ENCODE data around the gene MEIS1.

Gene MEIS1

DNA sequence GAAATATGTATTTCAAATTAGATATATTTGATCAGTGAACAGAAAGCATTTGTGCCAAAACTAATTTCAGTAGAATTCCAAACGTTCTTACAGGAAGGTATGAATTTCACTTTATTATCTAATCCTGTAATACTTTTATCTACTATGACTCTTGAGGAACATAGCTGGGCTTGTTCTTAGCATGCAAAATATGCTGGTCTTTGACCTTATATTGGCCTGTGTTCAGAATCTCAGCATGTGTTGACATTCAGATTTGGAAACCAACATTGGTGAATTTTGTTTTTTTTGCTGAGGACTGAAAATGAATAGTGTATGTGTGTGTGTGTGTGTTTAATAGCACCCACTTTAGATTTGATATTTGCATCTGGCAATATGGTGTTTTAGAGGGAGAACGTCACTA, 112.2 kb downstream of the MEIS1 start:
- Histone ChIP-seq H3K4me2 (ENCODE audit: low read depth, low read length) (no peak overlapping the region), H3K9ac (ENCODE audit: low read length) (no peak overlapping the region), H3K4me1 (ENCODE audit: low read length) (no peaks in the 10 kb centered on the region), H2AFZ (ENCODE audit: low read length) (no peak overlapping the region), H3K27me3 (replicated peaks; ENCODE audit: insufficient read depth, low read length) (no peaks in the 10 kb centered on the region), H3K36me3 (replicated peaks; ENCODE audit: insufficient read depth, low read length) (no peaks in the 10 kb centered on the region), H3K79me2 (ENCODE audit: low read length) (0 out of 2 replicates have a peak, but pooled peaks cover 3% of the 10 kb centered on the region), H4K20me1 (ENCODE audit: insufficient read depth, low read length) (no peaks in the 10 kb centered on the region), H3F3A (ENCODE audit: insufficient read depth, low read length) (no peaks in the 10 kb centered on the region), H3K27ac (ENCODE audit: low read length) (no peak overlapping the region), H3K9me2 (replicated peaks; ENCODE audit: insufficient read depth, low read length) (no peaks in the 10 kb centered on the region), H3K4me3 (ENCODE audit: low read length) (no peak overlapping the region), H3K9me3 (replicated peaks; ENCODE audit: insufficient read depth, low read length) (no peaks in the 10 kb centered on the region)
- no peak for DNase-seq
- no peak for TF ChIP-seq EZH2 (optimal IDR thresholded peaks at IDR 0.05; ENCODE audit: low read depth, low read length)
- TF ChIP-seq, protein P1, sequence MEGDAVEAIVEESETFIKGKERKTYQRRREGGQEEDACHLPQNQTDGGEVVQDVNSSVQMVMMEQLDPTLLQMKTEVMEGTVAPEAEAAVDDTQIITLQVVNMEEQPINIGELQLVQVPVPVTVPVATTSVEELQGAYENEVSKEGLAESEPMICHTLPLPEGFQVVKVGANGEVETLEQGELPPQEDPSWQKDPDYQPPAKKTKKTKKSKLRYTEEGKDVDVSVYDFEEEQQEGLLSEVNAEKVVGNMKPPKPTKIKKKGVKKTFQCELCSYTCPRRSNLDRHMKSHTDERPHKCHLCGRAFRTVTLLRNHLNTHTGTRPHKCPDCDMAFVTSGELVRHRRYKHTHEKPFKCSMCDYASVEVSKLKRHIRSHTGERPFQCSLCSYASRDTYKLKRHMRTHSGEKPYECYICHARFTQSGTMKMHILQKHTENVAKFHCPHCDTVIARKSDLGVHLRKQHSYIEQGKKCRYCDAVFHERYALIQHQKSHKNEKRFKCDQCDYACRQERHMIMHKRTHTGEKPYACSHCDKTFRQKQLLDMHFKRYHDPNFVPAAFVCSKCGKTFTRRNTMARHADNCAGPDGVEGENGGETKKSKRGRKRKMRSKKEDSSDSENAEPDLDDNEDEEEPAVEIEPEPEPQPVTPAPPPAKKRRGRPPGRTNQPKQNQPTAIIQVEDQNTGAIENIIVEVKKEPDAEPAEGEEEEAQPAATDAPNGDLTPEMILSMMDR (IDR thresholded peaks at IDR 0.05; ENCODE audit: low read length), result no peak
- TF ChIP-seq EZH2phosphoT487 (IDR thresholded peaks at IDR 0.05; ENCODE audit: low read length), result no peak

DNA sequence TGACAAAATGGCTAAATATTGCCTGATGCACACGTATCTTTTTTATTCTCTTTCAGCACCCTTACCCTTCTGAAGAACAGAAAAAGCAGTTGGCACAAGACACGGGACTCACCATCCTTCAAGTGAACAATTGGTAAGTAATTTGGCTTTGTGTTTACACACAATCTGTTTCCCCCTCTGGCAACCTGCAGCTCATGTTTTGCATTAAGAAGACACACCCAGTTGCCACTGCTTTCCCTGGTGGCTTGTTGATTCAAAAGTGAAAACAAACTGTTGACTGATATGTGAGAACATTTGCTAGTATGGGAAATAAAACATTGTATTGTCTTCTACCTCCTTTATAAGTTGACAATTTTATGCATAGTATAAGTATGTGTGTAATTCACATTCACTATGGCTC, 113.0 kb downstream of the MEIS1 start:
- H2AFZ ChIP-seq (ENCODE audit: low read length), result no peak overlapping the region
- no peak overlapping the region for H3K9ac ChIP-seq (ENCODE audit: low read length)
- no peaks in the 10 kb centered on the region for H3K27me3 ChIP-seq (replicated peaks; ENCODE audit: insufficient read depth, low read length)
- 0 out of 2 replicates have a peak, but pooled peaks cover 3% of the 10 kb centered on the region for H3K79me2 ChIP-seq (ENCODE audit: low read length)
- H4K20me1 ChIP-seq (ENCODE audit: insufficient read depth, low read length), result no peaks in the 10 kb centered on the region
- no peak overlapping the region for H3K4me2 ChIP-seq (ENCODE audit: low read depth, low read length)
- H3K27ac ChIP-seq (ENCODE audit: low read length), result no peak overlapping the region
- no peaks in the 10 kb centered on the region for H3K9me3 ChIP-seq (replicated peaks; ENCODE audit: insufficient read depth, low read length)
- no peaks in the 10 kb centered on the region; the same call in 1 of the 2 replicates for H3K36me3 ChIP-seq (replicated peaks; ENCODE audit: insufficient read depth, low read length)
- no peaks in the 10 kb centered on the region for H3K9me2 ChIP-seq (replicated peaks; ENCODE audit: insufficient read depth, low read length)
- H3F3A ChIP-seq (ENCODE audit: insufficient read depth, low read length), result no peaks in the 10 kb centered on the region
- DNase-seq, result no peak
- TF ChIP-seq EZH2 (optimal IDR thresholded peaks at IDR 0.05; ENCODE audit: low read depth, low read length) (no peak), EZH2phosphoT487 (IDR thresholded peaks at IDR 0.05; ENCODE audit: low read length) (no peak)
- TF ChIP-seq, protein P1 (IDR thresholded peaks at IDR 0.05; ENCODE audit: low read length), result no peak
- H3K4me3 ChIP-seq (ENCODE audit: low read length), result no peak overlapping the region
- H3K4me1 ChIP-seq (ENCODE audit: low read length), result no peaks in the 10 kb centered on the region

DNA sequence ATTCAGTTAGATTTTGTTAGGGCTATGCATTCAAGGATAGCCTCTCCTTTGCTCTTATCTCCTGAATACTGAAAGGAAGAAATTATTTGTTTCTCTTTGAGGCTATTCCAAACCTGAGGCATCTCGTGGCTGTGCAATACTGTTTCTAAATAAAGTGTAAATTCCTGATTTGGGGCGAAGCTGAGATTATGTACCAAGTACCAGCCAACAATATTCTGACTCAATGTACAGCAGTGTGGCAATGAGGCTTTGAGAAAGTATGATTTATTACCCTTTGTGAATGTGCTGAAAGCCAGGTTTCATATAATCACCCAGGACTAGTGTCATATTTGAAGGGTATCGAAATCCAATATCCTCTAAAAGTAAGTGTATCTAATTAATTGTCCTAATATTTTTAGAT, 113.5 kb downstream of the MEIS1 start:
- Histone ChIP-seq H3K27me3 (replicated peaks; ENCODE audit: insufficient read depth, low read length) (no peaks in the 10 kb centered on the region), H4K20me1 (ENCODE audit: insufficient read depth, low read length) (no peaks in the 10 kb centered on the region), H2AFZ (ENCODE audit: low read length) (no peak overlapping the region), H3F3A (ENCODE audit: insufficient read depth, low read length) (no peaks in the 10 kb centered on the region), H3K36me3 (replicated peaks; ENCODE audit: insufficient read depth, low read length) (no peaks in the 10 kb centered on the region; the same call in 1 of the 2 replicates), H3K4me1 (ENCODE audit: low read length) (no peaks in the 10 kb centered on the region), H3K4me3 (ENCODE audit: low read length) (no peak overlapping the region), H3K27ac (ENCODE audit: low read length) (no peak overlapping the region), H3K4me2 (ENCODE audit: low read depth, low read length) (no peak overlapping the region), H3K9me3 (replicated peaks; ENCODE audit: insufficient read depth, low read length) (no peaks in the 10 kb centered on the region), H3K79me2 (ENCODE audit: low read length) (0 out of 2 replicates have a peak, but pooled peaks cover 3% of the 10 kb centered on the region), H3K9me2 (replicated peaks; ENCODE audit: insufficient read depth, low read length) (no peaks in the 10 kb centered on the region), H3K9ac (ENCODE audit: low read length) (no peak overlapping the region)
- TF ChIP-seq EZH2phosphoT487 (IDR thresholded peaks at IDR 0.05; ENCODE audit: low read length) (no peak), EZH2 (optimal IDR thresholded peaks at IDR 0.05; ENCODE audit: low read depth, low read length) (no peak)
- TF ChIP-seq, protein P1 (IDR thresholded peaks at IDR 0.05; ENCODE audit: low read length), result no peak
- no peak for DNase-seq
